Hepatocyte (in vitro differentiated cells): ENCODE results near the gene LRRC37A3. TPM values are rescaled to one million over a fixed set of nuclear protein-coding genes. Genes with fewer than 3 reads are reported as not detected.
A peak's percentile ranks its signal among the peaks of the same experiment; 100 is the strongest.
"Not testable (repeated sequence)": the region's sequence is repeated elsewhere in the genome, so short reads cannot be mapped to it uniquely, and the experiment has no call there.

ENCODE experiments used
- DNase-seq: peaks from one replicate; pipeline ENCODE4 v3.0.0-alpha.2; 2016; ENCODE audit warnings: low spot score
- H2AFZ ChIP-seq: fragments of 200-600 bp; sonication (generic); 2 replicates; pipeline ENCODE4 v1.6.0; 2016; ENCODE audit warnings: antibody characterized with exemption, mild to moderate bottlenecking
- H3K27ac ChIP-seq: fragments of 200-600 bp; sonication (generic); 2 replicates; pipeline ENCODE4 v1.5.1; 2016; ENCODE audit warnings: mild to moderate bottlenecking
- H3K27me3 ChIP-seq: fragments of 200-600 bp; sonication (generic); 2 replicates; pipeline ENCODE4 v1.6.1; 2016
- H3K36me3 ChIP-seq: fragments of 200-600 bp; sonication (generic); replicated peaks from 2 replicates; pipeline ENCODE4 v1.5.1; 2016; ENCODE audit warnings: low read depth; ENCODE audit not compliant: insufficient read depth
- H3K4me1 ChIP-seq: fragments of 200-600 bp; sonication (generic); 2 replicates; pipeline ENCODE4 v1.5.1; 2016; ENCODE audit warnings: mild to moderate bottlenecking, moderate library complexity; ENCODE audit not compliant: insufficient read depth
- H3K4me2 ChIP-seq: fragments of 200-600 bp; sonication (generic); 2 replicates; pipeline ENCODE4 v1.6.0; 2016
- H3K4me3 ChIP-seq: fragments of 200-600 bp; sonication (generic); 2 replicates; pipeline ENCODE4 v1.5.1; 2016; ENCODE audit warnings: mild to moderate bottlenecking
- H3K79me2 ChIP-seq: fragments of 200-600 bp; sonication (generic); 2 replicates; pipeline ENCODE4 v1.6.0; 2017; ENCODE audit warnings: mild to moderate bottlenecking
- H3K9me2 ChIP-seq: fragments of 200-600 bp; sonication (generic); replicated peaks from 2 replicates; pipeline ENCODE4 v1.6.0; 2017; ENCODE audit warnings: mild to moderate bottlenecking; ENCODE audit not compliant: insufficient read depth
- H3K9me3 ChIP-seq: fragments of 200-600 bp; sonication (generic); 2 replicates; pipeline ENCODE4 v1.5.1; 2016; ENCODE audit warnings: low read depth, mild to moderate bottlenecking
- H4K20me1 ChIP-seq: fragments of 200-600 bp; sonication (generic); 2 replicates; pipeline ENCODE4 v1.6.0; 2016; ENCODE audit warnings: mild to moderate bottlenecking; ENCODE audit not compliant: insufficient read depth, poor library complexity, severe bottlenecking
- WGBS: methylation state at CpG from one replicate; pipeline ENCODE4 v1.1.6; 2016; ENCODE audit warnings: low lambda C conversion rate; ENCODE audit errors: missing lambda C conversion rate; 5-methylcytosine and 5-hydroxymethylcytosine counted together
- polyA plus RNA-seq: library from polyadenylated mRNA; unstranded; fragments of >200 nt; fragmentation: Nextera tagmentation; extraction: Ambion mirVana; gene quantifications from 2 replicates; pipeline ENCODE4 v1.2.1, GENCODE V29; 2016
- total RNA-seq: library from RNA; depleted of rRNA; stranded (reverse); fragments of >200 nt; gene quantifications from 2 replicates; pipeline ENCODE4 v1.2.3, GENCODE V29; 2014
- TF ChIP-seq, protein P1 (sequence below): fragments of 200-600 bp; sonication (generic); IDR thresholded peaks from 2 replicates; pipeline ENCODE4 v1.5.1; 2016; ENCODE audit warnings: antibody characterized with exemption, mild to moderate bottlenecking; ENCODE audit not compliant: poor library complexity

Gene LRRC37A3
- total and polyA plus RNA-seq, 2 experiments from 2014 or later = 4.3 to 7.2 TPM

GRCh38 chr17:64904069-64904468, 15.2 kb downstream of the LRRC37A3 start:
- not testable (repeated sequence) for H3K4me3 ChIP-seq, H3K27me3 ChIP-seq, H4K20me1 ChIP-seq, DNase-seq, H3K36me3 ChIP-seq, H3K4me1 ChIP-seq, H3K79me2 ChIP-seq, H3K9me2 ChIP-seq, H3K9me3 ChIP-seq, H2AFZ ChIP-seq, H3K4me2 ChIP-seq, H3K27ac ChIP-seq
- 100% methylated on average over 2 of the region's 5 CpGs for WGBS

DNA sequence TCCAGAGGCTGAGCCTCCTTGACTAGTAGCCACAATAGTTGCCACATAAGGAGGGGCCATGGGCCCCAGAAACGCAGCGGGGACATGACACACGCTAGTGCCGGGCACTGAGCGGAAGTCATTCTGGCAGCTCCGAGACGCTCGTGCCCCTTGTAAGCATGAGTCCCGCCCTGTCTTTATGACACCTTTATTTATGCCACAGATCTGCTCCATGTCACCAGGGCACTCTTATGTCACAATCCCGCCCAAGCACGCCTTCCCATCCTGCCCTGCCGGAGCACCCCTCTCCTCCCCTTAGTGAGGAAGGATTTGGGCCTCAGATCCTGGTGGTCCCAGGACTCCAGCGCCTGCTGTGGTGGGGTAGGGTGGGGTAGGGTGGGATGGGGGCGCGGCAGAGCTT, 22.1 kb downstream of the LRRC37A3 start:
- not testable (repeated sequence) for H3K9me3 ChIP-seq, H2AFZ ChIP-seq, H3K4me2 ChIP-seq, H3K27ac ChIP-seq, H3K79me2 ChIP-seq, H3K27me3 ChIP-seq, H3K4me1 ChIP-seq, H4K20me1 ChIP-seq, H3K36me3 ChIP-seq, H3K4me3 ChIP-seq, H3K9me2 ChIP-seq
- 92% methylated on average over 15 of the region's 15 CpGs for WGBS
- DNase-seq = peak; percentile 5

DNA sequence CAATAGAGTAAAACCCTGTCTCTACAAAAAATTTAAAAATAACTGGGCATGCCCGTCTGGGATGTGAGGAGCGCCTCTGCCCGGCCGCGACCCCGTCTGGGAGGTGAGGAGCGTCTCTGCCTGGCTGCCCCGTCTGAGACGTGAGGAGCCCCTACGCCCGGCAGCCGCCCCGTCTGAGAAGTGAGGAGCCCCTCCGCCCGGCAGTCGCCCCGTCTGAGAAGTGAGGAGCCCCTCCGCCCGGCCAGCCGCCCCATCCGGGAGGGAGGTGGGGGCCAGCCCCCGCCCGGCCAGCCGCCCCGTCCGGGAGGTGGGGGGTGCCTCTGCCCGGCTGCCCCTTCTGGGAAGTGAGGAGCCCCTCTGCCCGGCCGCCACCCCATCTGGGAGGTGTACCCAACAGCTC, 45.1 kb downstream of the LRRC37A3 start:
- DNase-seq, H3K9me3 ChIP-seq, H3K27me3 ChIP-seq, H3K4me3 ChIP-seq, H2AFZ ChIP-seq, H4K20me1 ChIP-seq, H3K27ac ChIP-seq, H3K36me3 ChIP-seq, H3K4me2 ChIP-seq, H3K9me2 ChIP-seq, H3K79me2 ChIP-seq, H3K4me1 ChIP-seq: not testable (repeated sequence)
- 97% methylated on average over 20 of the region's 29 CpGs for WGBS

DNA sequence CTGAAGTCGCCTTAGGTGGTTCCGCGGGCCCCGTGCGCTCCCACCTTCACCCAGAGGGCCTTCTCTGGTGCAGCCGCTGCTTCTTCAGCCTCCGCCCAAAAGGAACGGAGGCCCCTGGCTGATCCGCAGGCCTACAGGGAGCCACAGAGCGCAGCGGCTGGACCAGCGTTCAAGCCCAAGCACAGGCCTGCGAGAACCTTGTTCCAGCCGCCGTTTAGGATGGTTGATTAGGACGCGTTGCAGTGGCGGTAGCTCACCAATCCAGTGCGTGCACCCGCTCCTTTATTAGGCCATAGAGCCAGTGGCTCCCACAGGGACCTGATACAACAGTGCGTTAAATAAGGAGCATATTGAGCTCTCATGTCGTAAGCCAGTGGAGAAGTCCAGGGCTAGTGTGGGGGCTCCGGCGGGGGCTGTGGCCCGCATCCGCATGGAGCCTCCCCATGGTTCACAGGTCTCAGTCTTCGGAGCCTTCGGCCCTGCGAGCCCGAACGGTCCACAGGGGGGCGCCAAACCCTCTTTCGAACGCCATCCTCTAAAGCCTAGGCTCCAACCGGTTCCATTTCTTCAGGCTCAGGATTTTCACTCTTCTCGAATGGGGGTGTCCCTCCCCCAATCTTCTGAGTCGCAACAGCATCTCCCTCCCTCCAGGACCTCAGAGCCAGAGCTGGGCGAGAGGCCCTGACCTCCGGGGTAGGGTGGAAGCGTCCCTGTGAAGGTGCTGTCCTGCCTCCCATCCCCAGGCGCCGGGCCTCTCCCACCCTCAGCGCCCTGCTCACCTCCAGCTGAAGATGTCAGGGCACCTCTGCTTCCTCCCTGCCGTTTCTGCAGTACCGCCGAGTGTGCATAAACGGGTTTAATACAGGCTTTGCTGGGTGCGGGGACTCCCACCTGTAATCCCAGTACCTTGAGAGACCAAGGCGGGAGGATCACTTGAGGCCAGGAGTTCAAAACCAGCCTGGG, 71.5 kb downstream of the LRRC37A3 start:
- peak; percentile 59 for DNase-seq
- not testable (repeated sequence) for H3K79me2 ChIP-seq, H3K4me3 ChIP-seq, H4K20me1 ChIP-seq, H3K9me3 ChIP-seq, H3K4me1 ChIP-seq, H3K27me3 ChIP-seq, H3K4me2 ChIP-seq, H3K36me3 ChIP-seq, H2AFZ ChIP-seq, H3K9me2 ChIP-seq, H3K27ac ChIP-seq
- WGBS = 61% methylated on average over 42 of the region's 49 CpGs
- TF ChIP-seq, protein P1, sequence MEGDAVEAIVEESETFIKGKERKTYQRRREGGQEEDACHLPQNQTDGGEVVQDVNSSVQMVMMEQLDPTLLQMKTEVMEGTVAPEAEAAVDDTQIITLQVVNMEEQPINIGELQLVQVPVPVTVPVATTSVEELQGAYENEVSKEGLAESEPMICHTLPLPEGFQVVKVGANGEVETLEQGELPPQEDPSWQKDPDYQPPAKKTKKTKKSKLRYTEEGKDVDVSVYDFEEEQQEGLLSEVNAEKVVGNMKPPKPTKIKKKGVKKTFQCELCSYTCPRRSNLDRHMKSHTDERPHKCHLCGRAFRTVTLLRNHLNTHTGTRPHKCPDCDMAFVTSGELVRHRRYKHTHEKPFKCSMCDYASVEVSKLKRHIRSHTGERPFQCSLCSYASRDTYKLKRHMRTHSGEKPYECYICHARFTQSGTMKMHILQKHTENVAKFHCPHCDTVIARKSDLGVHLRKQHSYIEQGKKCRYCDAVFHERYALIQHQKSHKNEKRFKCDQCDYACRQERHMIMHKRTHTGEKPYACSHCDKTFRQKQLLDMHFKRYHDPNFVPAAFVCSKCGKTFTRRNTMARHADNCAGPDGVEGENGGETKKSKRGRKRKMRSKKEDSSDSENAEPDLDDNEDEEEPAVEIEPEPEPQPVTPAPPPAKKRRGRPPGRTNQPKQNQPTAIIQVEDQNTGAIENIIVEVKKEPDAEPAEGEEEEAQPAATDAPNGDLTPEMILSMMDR = peak; percentile 49

- not testable (repeated sequence) for H3K9me3 ChIP-seq, H3K4me2 ChIP-seq, H3K79me2 ChIP-seq, H3K4me1 ChIP-seq, H4K20me1 ChIP-seq, H3K9me2 ChIP-seq, H3K4me3 ChIP-seq, H3K27ac ChIP-seq, DNase-seq, H3K36me3 ChIP-seq, H3K27me3 ChIP-seq, H2AFZ ChIP-seq
- 92% methylated on average over 3 of the region's 4 CpGs for WGBS
Observed at GRCh38 chr17:64846892-64847291, 72.4 kb downstream of the LRRC37A3 start.

- WGBS = 90% methylated on average over 8 of the region's 8 CpGs
- H3K79me2 ChIP-seq, H3K9me3 ChIP-seq, H3K9me2 ChIP-seq, H3K4me3 ChIP-seq, H3K27me3 ChIP-seq, H3K4me2 ChIP-seq, H3K36me3 ChIP-seq, H2AFZ ChIP-seq, H3K27ac ChIP-seq, H4K20me1 ChIP-seq, H3K4me1 ChIP-seq, DNase-seq: not testable (repeated sequence)
Observed at GRCh38 chr17:64843918-64844317, 75.4 kb downstream of the LRRC37A3 start.

GRCh38 chr17:64842900-64843299, 76.4 kb downstream of the LRRC37A3 start:
- H3K4me2 ChIP-seq, H3K79me2 ChIP-seq: not testable (repeated sequence)
- WGBS = 95% methylated on average over 3 of the region's 3 CpGs

DNA sequence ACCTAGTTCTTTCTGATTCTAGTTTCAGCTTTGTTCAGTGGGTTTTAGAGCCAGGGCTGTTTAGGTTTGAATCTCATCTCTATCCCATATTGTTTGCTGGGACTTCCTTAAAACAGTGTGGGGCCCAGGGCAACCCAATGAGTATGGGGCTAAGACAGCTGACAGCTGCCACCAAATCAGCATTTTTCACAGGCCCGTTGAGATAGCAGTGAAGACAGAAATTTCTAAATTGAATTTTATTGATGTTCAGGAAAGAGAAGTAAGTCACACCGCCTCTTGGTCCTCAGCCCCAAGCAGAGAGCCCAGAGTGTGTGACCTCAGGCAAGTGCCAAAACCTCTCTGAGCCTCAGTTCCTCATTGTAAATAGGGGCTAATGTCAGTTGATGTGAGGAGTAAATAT, 78.3 kb downstream of the LRRC37A3 start:
- not testable (repeated sequence) for H2AFZ ChIP-seq, H4K20me1 ChIP-seq, H3K79me2 ChIP-seq, H3K4me3 ChIP-seq, H3K4me1 ChIP-seq, DNase-seq, H3K9me3 ChIP-seq, H3K4me2 ChIP-seq, H3K9me2 ChIP-seq, H3K36me3 ChIP-seq, H3K27ac ChIP-seq, H3K27me3 ChIP-seq
- WGBS = 83% methylated on average over 2 of the region's 2 CpGs

More at GRCh38 chr17:64842900-64843299, 76.4 kb downstream of the LRRC37A3 start:
- not testable (repeated sequence) for H3K36me3 ChIP-seq, H3K27me3 ChIP-seq, H3K9me2 ChIP-seq, H2AFZ ChIP-seq, H4K20me1 ChIP-seq, H3K9me3 ChIP-seq, H3K4me1 ChIP-seq, H3K4me3 ChIP-seq, DNase-seq, H3K27ac ChIP-seq
